ENCODE data around the gene AK2.

AK2 gene

DNA sequence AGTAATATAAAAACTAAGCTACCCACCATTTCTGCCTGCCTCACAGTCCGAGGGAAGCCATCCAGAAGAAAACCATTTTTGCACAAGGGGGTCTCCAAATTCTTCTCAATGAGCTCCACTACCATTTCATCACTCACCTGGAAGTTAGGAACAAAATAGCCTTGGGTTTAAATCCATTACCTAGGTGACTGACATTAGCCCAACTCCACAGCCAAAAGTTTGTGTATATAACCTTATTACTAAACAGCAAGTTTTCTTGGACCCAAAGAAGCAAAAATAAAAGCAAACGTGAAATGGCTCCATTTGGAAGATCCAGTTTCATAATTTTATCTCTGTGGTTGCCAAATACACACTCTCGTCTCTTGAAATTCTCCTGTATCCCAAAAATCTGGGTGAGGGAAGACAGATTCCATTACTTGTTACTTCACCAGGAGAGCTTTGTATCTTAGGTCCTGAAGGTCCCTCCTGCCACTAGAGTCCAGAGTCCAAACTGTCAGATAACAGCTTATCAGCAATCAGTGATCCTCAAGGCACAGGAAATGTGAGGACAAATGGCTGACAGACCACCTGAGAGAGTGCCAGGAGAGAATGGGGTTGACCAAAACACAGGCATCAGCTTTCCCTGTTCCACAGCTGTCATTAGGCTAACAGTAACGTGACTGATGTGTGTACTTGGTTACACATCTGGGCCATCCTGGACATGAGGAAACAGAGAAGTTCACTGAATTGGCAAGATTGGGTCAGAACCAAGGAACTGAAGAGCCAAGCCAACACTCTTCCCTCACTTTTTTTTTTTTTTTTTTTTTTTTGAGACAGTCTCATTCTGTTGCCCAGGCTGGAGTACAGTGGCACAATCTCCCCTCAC is 14.9 kb downstream of the AK2 start:
- DNase-seq, result no peak

DNA sequence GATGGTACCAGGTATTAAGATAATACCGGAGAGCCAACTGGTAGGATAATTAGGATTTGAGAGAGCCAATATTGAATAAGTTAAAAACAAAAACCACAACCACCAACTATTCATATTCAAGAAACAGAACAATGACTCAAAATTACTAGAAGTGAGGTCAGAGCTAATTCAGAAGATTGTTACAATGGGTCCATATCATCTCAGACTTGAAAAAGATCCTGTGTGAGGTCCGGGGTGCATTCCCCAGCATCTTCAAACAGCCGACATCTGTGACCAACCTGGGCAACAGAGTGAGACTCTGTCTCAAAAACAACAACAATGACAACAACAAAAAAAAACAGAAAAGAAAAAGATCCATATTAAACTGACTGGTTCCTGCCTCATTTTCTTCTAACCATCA is 18.6 kb downstream of the AK2 start:
- no peak for DNase-seq

GRCh38 chr1:33017175-33017574 is 19.5 kb downstream of the AK2 start:
- no peak for DNase-seq

DNA sequence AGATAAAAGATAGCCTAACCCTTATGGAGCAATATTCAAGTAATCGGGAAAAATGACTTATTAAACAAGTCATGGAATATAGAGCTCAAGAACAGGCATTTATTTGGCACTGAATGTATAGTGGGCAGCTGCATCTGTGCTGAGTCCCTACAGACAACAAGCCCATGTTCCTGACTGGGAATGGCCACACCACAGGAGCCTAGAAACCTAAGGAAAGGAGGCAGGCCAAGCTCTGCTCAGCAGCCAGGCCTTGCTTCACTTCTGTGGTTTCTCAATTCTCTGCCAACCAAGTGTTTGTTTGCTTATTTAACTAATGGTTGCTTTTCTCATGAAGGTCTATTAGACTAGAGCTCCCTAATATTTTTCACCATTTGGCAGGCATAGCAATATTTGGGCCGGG is 21.5 kb downstream of the AK2 start:
- no peak for DNase-seq

GRCh38 chr1:33014464-33015163 is 22.1 kb downstream of the AK2 start:
- DNase-seq, result no peak

DNA sequence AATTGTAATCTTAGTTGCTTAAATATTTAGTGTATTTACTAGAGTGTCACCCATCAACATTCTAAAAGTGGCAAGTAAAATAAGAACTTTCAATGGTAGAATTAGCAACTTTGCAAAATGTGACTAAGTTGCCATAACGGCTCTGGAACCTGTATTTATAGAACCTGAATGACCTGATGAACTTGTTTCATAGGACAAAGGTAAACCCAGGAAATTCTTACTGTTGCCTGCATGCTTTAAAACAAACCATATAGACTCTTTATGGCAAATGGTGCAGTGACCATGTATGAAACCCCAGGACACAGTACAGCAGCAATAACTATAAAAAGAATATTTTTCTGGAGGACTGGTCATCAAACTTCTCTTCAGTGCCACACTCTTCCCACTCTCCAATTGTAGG is 22.9 kb downstream of the AK2 start:
- no peak for DNase-seq

DNA sequence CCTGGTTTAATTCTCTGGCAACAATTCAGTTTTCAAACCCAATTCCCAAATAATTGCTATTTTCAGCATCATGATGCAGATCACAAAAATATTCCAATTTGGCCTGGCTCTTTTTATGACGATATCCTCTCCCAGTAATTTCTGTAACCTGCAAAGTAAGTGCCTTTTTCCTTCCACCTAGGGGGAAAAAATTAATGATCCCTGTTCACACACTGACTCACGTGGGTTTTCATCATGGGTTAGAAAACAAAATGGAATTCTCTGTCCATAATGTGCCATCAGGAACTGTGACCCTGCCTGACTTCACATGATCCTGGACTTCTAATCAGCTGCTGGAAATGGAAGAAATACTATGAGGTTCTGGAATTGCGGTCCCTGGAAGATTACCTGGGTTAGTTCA is 24.5 kb downstream of the AK2 start:
- no peak for DNase-seq

DNA sequence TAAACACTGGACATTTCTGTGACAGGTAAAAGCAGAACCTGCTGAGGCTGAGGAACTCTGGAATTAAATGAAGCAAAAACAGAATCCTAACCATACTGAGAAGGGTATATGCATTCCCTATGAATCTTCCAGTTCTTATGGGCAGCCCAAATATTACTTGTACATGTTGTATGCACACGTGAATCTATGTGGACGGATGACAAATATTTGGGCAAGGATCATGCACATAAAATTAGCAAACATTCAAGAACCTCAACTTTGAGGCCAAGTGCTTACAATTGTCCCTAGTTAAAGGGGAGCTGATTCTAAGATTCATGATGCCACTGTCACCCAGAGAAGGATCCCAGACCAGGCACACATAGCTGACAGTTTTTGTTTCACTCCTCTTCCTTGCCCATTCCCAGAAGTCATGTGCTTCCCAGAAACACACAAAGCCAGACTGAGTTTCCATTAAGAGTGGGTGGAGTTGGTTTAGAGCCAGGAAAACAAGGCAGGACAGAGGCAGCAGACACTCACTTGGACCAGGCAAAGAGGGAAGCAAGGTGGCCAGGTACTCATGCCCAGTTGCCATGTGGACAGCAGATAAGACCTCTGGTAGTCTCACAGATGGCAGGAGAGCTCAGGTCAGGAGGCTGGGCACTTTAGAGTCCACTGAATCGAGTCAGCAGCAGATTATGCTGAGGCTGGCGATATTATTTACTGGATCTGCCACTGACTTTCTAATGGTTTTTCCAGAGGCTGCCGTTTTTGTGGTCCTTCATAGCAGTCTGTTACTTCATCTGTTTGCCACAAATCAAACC is 25.6 kb downstream of the AK2 start:
- no peak for DNase-seq

DNA sequence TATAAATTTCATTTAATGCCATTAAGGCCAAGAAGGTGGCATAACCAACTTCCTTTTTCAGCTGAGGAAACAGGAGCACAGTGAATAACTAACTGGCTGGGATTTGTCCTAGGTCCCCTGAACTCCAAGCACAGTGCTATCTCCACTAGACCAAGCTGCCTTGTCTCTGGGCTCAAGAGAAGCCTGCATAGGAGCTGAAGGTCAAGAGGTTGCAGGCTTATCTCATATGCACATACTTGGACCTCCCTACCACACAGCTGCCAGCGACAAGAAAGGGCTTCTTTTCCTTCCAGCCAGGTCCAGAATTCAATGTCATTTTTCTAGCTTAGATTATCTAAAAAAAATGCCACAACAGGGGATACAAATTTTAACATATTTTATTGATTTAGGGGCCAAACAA is 27.1 kb downstream of the AK2 start:
- DNase-seq, result no peak

DNA sequence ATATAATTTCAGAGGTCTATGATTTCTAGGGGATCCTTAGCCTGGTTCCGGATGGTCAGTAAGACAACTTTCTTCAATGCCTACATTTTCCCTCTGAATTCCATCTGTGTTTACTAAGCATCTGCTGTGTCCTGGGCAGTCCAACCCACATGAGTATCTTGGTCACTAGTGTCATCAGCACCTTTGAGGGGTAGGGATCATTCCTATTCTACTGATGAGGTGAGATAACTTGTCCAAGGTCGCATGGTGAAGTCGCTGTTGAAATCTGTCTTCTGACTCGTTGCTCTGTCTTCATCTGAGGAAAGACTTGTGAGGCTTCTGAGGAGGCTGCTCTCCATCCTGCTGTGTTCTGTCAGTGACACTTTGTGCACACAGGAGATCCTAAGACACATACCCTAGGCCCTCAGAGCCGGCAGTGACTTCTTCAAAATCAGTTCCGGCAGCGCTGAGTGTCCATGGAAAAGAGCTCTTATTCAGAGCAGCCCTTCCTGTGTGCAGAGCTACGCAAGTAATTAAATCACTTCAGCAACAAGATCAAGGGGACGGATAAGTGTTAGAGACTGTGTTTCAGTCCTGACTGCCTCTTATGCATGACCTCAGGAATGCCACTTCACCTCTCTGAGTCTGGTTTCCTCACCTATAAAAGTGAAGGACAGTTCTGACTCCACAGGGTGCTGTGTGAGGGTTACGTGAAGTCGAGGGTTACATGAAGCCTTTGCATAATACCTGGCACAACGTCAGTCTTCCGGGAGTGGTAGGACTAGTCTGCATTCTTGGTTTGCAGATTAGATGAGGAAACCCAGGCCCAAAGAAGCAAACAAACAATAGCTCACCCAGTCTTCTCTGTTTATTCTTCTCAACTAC is 28.4 kb downstream of the AK2 start:
- no peak for DNase-seq

DNA sequence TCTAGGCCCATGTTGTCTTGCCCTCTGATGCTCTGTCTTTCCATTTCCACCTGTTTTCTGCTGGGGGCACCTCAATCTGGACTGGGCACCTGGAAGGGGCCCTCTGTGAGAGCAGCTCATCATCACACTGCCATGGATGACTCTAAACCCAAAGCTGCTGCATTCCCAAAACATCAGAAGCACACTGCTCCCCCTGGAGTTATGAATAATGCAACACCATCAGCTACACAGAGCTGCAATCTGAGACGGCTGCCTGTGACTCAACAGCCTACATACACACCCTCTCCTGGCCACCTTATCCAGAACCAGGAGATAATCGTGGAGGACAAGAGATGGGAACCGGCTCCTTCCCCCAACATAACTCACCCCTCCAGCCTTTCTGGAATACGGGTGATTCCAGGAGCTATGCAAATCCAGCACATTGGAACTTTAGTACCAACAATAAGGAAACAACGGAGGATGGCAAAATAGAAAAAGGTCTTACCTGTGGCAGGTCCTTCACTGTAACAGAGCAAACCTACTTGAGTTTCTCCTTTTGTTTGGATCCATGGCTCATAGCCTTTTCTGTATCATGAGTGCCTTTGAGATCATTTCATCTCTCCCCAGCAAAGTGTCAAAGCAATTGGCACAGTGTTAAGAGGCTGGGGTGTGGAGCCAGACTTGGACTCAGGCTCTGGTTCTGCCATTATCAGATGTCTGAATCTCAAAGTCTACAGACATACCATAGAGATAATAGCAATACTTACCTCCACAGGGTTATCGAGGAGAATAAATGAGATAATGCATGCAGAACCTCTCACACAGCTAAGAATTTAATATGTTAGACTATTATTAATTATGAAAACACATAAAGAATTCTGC is 29.3 kb downstream of the AK2 start:
- peak; percentile 17 for DNase-seq

DNA sequence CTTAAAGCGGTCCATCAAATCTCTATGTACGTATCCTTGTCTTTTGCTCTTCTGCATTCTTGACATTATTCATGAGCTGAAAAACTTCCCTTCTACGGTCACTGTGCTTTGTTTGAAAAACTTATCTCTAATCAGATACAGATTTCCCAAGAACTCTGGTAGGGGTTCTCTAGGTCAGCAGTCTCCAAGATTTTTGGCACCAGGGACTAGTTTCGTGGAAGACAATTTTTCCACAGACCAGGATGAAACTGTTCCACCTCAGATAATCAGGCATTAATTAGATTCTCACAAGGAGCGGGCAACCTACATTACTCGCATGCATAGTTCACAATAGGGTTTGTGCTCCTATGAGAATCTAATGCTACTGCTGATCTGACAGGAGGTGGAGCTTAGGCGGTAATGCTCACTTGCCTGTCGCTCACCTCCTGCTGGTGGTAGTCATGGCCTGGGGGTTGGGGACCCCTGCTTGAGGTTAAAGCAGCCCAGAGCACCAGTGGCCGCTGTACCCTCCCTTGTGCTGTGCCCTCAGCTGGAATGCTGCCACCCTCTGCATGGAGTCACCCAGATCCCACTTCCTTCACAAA is 30.8 kb downstream of the AK2 start:
- no peak for DNase-seq

DNA sequence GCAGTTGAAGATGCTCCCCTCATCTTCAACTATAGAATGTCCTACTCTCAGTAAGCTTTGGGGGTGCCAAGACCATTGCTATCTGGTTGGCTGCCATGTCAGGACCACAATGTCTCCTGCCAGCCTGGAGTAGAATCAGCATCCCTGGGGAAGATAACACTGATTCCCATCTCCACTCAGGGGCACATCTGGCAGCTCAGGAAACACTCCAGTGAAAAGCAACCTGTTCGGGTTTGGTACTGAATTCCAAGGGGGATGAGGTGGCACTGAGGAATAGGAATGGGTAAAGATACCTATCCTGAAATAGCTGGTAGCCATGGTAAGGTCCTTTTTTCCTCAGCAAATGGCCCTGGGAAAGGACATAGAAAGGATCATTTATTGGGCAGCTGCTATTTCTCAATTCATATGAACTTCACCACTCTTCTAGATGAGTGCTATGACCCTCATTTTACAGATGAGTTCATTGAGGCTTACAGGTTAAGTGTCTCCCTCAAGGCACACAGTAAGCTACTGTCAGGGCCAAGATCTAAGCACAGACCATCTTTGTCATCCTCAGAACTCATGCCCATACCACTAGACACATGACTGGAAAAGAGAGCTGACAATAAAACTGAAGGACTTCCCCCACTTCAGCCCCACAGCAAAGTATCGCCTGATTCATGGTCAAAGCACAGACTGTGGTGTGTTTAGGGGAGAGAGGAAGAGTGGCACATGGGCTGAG is 31.4 kb downstream of the AK2 start:
- DNase-seq, result no peak

DNA sequence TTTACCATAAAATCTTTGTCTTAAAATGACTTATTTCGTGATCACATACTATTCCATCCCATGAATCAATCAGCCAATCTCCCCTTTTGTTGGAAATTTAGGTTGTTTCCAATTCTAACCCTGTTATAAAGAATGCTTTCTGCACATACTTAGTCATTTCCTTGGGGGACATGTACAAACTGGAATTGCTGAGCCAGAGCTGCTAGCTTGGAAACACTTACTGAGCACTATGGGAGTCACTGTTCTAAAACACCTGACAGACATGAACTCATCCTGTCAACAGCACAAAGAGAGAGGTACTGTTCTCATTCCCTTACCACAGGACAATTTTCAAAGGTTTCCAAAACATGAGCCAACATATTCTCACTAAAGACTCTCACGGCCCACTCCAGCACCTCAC is 32.1 kb downstream of the AK2 start:
- no peak for DNase-seq

DNA sequence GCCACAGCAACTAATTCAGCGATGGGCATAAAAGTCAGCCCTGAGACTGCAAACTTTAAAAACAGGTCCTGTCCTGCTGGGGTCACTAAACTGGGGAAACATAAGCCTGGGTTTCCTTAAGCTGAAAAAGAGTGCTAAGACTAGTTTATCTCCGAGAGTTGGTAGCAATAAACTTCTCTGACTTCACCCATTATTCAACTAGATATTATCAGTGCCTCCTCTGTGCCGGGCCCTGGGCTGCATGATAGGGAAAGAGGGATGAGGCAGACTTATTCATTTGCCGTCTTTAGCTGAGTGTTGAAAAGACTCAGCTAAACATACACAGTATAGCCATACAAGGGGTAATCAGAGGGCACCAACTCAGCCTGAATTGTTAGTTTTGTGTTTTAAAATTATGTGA is 33.0 kb downstream of the AK2 start:
- DNase-seq, result no peak

- DNase-seq, result no peak
These were observed 34.7 kb downstream of the AK2 start for GRCh38 chr1:33002006-33002405.

- DNase-seq, result no peak
These were observed 35.4 kb downstream of the AK2 start for GRCh38 chr1:33001282-33001681.

- no peak for DNase-seq
These were observed 36.2 kb downstream of the AK2 start for GRCh38 chr1:33000427-33001026.

- no peak for DNase-seq
These were observed 37.7 kb downstream of the AK2 start for GRCh38 chr1:32998997-32999396.

DNA sequence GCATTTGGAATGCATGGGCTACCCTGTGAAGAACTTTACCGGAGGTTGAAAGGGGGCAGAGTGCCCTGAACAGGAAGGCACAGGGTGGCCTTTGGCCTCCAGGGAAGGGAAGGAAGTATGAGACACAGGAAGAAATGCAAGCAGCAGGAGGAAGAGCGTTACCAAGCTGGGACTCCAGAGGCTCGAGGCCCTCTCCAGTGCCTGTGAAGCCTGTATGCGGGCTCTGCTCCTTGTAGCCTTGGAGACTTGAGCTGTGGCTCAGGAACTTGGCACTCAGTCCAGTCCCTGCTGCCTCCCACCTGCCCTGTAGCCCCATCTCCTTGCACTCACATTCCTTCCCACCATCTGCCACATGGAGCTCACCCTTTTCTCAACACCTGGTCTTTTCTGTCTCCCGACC is 38.6 kb downstream of the AK2 start:
- no peak for DNase-seq

All from central memory CD4-positive, alpha-beta T cell (primary cell).